HK-2 (cell line): ENCODE measurements around the gene PCDHGA4.
"Not testable (repeated sequence)": the region's sequence is repeated elsewhere in the genome, so short reads cannot be mapped to it uniquely, and the experiment has no call there.

Experiments
- DNase-seq: peaks from one replicate; pipeline ENCODE4 v3.0.0-alpha.2; 2018; ENCODE audit not compliant: unreplicated experiment

The PCDHGA4 gene

DNA sequence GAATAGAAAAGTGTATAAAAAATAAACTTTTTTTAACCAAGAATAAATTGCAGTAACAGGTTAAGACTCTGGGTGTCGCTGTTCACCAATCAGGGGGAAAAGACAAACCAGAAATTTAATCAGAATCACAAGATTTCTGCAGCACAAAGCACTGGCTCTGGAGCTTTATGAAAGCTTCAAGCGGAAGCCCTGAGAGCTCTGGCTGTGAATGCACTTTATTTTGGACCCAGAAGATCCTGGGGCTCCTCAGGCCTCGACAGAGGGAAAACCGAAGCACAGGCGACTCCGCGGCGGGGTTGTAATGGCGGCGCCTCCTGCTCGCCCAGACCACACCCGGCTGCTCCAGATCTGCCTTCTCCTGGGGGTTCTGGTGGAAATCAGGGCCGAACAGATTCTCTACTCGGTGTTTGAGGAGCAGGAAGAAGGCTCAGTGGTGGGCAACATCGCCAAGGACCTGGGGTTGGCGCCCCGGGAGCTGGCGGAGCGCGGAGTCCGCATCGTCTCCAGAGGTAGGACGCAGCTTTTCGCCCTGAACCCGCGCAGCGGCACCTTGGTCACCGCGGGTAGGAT is at the start of gene PCDHGA4:
PCDHGA4 (plus strand) TSS at position 122 of the 570 bp plus-strand sequence; CDS start at position 209, 87 bp downstream.
- no peak for DNase-seq

DNA sequence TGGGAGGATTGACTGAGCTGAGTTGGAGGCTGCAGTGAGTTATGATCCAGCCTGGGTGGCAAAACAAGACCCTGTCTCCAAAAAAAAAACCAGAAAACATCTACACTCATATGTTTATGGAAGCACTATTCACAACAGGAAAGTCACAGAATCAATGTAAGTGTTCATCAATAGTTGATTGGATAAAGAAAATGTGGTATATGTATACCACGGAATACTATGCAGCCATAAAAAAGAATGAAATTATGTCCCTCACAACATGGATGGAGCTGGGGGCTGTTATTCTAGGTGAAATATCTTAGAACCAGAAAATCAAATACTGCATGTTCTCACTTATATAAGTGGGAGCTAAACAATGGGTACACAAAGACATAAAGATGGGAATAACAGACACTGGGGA is 48.2 kb upstream of the PCDHGA4 start:
- DNase-seq = no peak

DNA sequence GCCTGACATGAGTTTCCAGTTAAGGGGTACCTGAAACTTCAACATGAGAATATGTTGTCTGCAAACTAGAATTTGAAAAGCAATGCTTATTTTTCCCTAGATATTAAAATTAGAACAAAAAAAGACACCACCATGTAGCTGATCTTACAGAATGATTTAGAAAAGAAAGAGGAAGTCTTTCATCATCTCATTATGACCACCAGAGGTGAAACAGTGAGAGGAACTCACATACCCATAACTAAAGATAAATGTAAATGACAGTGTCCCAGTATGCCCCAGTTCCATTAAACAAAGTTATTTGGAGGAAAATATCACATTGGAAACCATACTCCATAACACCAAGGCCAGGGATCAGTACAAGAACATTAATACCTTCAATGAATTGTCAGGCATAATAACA is 41.1 kb upstream of the PCDHGA4 start:
- DNase-seq = no peak

DNA sequence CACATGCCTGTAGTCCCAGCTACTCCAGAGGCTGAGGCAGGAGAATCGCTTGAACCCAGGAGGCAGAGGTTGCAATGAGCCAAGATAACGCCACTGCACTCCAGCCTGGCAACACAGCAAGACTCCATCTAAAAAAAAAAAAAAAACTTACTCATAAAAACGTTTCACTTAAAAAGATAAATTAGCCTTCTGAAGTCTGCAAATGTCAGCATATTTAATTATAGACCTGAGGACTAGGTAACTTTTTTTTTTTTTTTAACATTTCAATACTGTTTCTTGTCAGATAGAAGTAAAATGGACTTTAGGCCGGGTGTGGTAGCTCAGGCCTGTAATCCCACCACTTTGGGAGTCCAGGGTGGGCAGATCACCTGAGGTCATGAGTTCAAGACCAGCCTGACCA is 37.9 kb upstream of the PCDHGA4 start:
- not testable (repeated sequence) for DNase-seq

DNA sequence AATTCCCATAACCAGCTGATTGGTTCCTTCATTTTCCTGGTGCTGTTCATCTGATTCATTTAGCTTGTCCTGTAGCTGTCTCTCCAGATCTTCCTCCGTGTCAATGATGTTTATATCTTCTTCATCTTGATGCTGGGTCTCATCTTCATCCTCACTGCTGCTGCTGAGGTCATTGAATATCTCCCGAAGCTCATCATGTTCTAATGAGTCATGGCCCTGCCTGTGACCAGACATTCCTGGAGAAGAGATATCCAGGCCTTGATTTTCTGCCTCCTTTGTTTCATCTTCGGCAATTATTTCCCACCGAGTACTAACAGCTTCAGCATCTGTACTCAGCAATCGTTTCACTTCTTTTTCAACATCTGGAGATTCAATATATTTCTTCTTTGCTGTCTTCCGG is 35.6 kb upstream of the PCDHGA4 start:
- no peak for DNase-seq

DNA sequence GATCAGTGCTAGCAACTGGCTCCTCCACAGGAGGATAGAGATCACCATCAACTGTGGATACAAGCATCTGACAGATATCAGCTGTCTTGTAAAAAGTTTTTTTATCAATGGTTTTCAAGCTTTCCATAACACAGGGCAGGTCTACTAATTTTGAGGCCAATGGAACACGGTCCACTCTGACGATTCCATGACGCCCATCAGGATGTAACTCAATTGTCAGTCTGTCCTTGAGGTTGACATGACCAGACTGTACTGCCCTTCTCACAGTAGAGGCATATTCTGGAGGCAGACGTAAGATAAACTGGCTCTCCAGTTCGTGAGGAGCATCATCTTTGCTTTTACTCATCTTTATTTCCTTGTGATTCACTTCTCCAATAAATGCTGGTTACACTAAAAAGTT is 35.1 kb upstream of the PCDHGA4 start:
- DNase-seq = no peak

DNA sequence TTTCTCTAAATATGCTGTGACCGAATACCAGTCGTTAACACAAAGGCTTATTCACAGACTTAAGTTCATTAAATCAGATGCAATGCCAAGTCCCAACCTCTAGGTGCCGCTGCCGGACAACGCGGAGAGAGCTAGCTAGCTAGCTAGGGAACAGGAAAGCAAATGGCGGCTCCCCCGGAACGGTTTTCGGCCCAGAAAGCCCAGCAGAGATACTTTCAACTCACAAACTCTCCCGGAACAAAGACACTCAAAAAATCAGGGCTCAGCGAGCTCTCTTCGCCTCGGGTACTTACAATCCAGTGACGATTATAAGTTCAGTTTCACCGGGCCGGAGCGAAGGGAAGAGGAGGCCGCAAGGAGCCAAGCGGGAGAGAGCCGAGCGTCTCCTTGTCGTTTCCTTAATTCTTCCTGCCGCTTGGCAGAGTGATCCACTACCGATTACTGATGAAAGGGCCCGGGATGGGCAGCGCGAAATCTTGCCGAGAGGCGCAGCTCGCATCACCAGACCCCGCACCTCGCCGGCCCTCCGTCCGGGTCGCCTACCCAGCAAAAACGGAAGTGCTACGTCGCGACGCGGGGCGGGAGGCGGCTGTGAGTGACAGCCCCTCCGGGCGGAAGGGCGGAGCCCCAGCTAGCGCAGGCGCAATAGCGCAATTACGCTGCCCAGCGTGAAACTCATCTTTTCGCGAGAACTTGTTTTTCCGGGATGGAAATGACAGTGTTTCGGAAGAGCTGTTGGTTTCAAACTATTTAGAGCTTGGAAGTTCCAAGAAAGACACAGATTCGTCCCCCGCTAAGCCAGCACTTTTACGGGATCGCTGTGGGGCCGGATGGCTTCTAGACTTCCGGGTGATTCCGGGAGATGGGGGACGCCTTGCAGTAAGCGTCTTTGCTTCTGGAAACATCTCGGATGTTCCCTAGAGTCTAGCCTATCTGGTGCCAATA is 34.3 kb upstream of the PCDHGA4 start, which contains the start of gene TAF7:
TAF7 (minus strand) TSS at position 560 of the 945 bp plus-strand sequence. CDS start 740 bp downstream, outside the sequence.
- DNase-seq = peak; percentile 87

DNA sequence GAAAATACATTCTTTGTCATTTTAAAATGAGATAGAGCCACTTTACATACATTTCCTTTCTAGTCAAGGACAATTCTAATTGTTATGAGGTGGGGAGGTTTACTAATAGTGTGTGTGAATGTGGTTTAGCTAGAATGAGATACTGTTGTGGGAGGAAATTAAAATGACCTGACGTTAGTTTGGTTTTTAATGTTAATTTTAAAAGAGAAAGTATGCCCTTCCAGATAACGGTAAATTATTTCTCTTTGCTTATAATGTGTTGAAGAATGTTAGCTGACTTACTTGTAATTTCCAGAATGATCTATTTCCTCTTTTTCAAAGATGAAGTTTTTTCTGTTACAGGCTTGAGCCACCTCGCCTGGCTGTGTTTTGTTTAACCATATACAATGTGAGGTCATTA is 32.6 kb upstream of the PCDHGA4 start:
- DNase-seq = no peak

DNA sequence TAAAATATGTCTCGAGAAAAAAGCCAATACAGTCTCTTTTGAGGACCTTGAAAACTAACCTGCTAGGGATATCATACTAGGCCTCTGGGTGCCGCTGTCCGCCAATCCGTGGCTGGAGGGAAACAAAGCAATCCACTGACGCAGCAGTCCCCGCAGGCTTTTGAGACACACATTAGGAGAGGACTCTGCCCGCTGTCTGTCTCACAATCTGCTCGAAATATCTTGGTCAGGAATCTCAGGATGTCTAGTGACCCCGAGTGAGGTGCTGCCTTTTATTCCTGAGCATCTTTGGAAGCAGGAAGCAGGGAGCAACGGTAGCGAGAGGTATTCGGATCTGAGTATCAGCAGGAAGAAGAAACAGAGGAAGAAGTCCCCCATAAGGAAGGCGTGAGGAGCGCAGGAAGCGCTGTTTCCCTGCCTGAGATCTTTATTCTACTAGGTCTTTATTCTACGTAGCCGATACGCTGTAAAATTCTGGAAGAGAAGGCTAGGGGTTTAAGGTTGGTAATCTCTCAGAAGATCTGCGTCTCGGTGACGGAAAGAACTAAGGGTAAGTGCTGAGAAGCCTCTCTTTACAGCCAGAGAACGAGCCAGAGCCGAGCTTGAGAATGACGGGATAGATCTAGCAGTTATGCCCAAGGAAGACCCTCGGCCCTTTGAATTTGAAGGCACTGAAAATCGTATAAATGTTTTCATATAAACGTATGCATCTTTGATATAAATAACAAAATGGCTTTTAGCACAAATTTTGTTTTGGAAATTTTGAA is 28.6 kb upstream of the PCDHGA4 start:
- DNase-seq = no peak

DNA sequence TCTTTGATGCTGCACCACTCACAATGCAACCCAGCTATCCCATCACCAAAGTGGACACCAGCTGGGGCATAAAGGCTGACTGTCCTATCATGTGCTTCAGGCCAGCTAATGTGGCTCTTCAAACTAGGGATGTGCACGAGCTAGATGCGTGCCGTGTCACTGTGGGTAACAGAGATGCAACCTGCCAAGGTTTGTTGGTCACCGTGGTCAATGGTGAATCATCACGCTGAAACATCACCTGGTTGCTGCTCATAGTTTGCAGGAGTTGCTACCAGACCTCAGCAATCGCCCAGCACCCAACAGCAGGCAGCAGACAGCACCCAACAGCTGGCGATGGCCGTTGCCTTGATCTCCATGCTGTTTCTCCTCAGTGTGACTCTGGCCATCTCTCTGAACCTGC is 26.6 kb upstream of the PCDHGA4 start:
- no peak for DNase-seq

DNA sequence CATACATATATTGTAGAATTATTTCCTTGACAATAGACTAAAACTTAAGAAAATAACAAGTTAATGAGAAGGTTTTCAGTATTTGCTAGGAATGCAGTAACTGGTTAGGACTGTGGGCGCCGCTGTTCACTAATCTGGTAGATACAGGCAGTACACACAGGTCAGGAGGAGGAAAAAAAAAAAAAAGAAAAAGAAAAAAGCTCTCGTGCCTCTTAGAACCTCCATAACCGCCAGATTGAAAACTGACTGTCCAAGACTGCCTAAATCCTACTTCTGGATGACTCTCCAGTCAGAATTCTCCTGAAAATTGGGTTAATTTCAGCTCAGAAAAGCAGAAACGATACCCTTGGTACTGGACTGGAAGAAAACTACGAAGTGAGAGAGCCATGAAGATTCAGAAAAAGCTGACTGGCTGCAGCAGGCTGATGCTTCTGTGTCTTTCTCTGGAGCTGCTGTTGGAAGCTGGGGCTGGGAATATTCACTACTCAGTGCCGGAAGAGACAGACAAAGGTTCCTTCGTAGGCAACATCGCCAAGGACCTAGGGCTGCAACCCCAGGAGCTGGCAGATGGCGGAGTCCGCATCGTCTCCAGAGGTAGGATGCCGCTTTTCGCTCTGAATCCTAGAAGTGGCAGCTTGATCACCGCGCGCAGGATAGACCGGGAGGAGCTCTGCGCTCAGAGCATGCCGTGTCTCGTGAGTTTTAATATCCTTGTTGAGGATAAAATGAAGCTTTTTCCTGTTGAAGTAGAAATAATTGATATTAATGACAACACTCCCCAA is 24.3 kb upstream of the PCDHGA4 start, which contains the start of gene PCDHGA1:
PCDHGA1 (plus strand) TSS at position 216 of the 782 bp plus-strand sequence.
- DNase-seq = no peak

DNA sequence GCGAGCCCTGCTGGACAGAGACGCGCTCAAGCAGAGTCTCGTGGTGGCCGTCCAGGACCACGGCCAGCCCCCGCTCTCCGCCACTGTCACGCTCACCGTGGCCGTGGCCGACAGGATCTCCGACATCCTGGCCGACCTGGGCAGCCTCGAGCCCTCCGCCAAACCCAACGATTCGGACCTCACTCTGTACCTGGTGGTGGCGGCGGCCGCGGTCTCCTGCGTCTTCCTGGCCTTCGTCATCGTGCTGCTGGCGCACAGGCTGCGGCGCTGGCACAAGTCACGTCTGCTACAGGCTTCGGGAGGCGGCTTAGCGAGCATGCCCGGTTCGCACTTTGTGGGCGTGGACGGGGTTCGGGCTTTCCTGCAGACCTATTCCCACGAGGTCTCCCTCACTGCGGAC is 22.2 kb upstream of the PCDHGA4 start:
- not testable (repeated sequence) for DNase-seq

DNA sequence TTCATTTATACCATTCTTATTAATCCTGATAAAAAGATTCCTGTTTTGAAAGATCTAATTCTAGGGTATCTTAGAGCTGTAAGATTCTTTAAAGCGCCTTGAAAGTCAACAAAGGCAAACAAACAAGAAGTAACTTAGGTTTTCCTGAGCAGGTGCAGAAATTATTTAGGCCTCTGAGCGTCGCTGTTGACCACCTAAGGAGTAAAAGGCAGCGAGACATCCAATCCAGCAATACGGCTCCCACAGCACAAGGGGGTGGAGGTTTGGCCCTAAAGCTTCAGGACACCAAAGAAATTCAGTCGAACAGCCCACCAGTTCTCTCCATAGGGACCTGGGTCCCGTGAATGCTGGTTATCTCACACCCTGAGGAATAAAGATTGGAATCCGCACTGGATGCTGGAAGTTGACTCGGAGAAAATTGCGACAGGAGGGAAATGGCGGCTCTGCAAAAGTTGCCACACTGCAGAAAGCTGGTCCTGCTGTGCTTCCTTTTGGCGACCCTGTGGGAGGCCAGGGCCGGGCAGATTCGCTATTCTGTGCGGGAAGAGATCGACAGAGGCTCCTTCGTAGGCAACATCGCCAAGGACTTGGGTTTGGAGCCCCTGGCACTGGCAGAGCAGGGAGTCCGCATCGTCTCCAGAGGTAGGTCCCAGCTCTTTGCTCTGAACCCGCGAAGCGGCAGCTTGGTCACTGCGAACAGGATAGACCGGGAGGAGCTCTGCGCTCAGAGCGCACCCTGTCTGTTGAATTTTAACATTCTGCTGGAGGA is 16.1 kb upstream of the PCDHGA4 start, which contains the start of gene PCDHGA2:
PCDHGA2 (plus strand) TSS at position 223 of the 769 bp plus-strand sequence.
- no peak for DNase-seq

DNA sequence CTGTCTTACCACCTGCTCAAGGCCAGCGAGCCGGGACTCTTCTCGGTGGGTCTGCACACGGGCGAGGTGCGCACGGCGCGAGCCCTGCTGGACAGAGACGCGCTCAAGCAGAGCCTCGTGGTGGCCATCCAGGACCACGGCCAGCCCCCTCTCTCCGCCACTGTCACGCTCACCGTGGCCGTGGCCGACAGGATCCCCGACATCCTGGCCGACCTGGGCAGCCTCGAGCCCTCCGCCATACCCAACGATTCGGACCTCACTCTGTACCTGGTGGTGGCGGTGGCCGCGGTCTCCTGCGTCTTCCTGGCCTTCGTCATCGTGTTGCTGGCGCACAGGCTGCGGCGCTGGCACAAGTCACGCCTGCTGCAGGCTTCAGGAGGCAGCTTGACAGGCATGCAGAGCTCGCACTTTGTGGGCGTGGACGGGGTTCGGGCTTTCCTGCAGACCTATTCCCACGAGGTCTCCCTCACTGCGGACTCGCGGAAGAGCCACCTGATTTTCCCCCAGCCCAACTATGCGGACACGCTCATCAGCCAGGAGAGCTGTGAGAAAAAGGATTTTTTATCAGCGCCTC is 14.0 kb upstream of the PCDHGA4 start:
- not testable (repeated sequence) for DNase-seq

DNA sequence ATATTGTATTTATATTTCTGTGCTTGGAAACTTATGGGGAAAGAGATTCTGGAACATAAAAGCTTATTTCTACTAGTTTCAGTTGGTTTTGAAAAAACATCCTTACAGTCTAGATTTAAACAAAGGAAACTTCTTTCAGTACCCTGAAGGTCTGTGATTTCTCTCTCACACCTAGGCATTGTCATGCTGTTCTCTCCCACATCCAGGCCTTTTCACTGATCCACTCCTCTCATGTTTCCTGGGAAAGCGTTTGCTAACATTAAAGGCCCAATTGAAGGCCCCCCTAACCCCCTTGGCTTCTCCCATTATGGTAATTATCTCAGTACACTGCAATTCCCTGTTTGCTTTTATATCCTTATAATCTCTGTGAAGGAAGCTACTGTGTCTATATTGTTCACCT is 12.0 kb upstream of the PCDHGA4 start:
- DNase-seq = no peak

DNA sequence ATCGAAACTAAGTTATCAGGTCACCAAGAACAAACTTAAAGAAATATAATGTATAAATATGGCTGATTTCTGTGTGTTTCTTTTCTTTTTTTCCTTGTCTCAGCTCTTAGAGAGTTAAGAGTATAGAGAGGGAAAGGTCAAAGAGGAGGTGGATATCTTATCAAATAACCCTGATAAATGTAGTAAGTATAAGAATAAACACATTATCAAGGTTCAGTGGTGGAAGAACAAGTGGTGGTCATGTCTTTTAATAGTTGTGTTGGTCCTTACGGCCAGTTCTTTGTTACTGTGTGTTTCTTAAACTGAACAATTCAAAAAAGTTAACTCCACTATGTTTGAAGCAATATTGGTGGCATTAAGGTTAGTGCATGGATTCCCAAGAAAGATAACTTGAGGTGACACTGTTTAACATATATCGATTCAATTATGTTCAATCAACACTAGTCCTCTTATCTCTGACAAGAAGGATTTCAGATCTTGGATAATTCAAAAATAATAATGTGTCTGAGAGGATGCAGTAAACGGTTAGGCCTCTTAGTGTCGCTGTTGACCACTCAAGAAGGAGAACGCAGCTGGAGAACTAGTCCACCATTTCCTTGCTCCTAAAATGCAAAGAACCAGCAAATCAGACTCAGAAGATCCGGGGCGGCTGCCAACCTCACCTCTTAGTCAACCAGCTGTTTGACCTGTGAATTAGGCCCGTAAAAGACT is 11.4 kb upstream of the PCDHGA4 start, which contains the start of gene PCDHGA3:
PCDHGA3 (plus strand) TSS at position 588 of the 711 bp plus-strand sequence. CDS start 205 bp downstream, outside the sequence.
- DNase-seq = no peak

DNA sequence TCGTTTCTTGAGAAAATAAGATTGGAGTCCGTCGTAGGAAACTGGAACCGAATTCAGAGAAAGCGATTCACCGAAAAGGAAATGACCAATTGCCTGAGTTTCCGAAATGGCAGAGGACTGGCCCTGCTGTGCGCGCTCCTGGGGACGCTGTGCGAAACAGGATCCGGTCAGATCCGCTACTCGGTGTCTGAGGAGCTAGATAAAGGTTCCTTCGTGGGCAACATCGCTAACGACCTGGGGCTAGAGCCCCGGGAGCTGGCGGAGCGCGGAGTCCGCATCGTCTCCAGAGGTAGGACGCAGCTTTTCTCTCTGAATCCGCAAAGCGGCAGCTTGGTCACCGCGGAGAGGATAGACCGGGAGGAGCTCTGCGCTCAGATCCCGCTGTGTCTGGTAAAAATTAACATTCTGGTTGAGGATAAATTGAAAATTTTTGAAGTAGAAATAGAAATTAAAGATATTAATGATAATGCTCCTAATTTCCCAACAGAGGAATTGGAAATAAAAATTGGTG is 10.8 kb upstream of the PCDHGA4 start:
- no peak for DNase-seq

DNA sequence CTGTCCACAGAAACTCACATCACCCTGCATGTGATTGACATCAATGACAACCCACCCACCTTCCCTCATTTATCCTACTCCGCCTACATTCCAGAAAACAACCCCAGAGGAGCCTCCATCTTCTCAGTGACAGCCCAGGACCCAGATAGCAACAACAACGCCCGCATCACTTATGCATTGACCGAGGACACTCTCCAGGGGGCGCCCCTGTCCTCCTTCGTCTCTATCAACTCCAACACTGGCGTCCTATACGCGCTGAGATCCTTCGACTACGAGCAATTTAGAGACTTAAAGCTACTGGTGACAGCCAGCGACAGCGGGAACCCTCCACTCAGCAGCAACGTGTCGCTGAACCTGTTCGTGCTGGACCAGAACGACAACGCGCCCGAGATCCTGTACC is 9.5 kb upstream of the PCDHGA4 start:
- no peak for DNase-seq

DNA sequence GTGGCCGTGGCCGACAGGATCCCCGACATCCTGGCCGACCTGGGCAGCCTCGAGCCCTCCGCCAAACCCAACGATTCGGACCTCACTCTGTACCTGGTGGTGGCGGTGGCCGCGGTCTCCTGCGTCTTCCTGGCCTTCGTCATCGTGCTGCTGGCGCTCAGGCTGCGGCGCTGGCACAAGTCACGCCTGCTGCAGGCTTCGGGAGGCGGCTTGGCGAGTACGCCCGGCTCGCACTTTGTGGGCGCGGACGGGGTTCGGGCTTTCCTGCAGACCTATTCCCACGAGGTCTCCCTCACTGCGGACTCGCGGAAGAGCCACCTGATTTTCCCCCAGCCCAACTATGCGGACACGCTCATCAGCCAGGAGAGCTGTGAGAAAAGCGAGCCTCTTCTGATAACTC is 8.8 kb upstream of the PCDHGA4 start:
- DNase-seq = not testable (repeated sequence)
